ENCODE results near the gene FAM169A. TPM values are rescaled to one million over a fixed set of nuclear protein-coding genes. Genes with fewer than 3 reads are reported as not detected.
"Not testable (repeated sequence)": the region's sequence is repeated elsewhere in the genome, so short reads cannot be mapped to it uniquely, and the experiment has no call there.

Gene FAM169A, protein sequence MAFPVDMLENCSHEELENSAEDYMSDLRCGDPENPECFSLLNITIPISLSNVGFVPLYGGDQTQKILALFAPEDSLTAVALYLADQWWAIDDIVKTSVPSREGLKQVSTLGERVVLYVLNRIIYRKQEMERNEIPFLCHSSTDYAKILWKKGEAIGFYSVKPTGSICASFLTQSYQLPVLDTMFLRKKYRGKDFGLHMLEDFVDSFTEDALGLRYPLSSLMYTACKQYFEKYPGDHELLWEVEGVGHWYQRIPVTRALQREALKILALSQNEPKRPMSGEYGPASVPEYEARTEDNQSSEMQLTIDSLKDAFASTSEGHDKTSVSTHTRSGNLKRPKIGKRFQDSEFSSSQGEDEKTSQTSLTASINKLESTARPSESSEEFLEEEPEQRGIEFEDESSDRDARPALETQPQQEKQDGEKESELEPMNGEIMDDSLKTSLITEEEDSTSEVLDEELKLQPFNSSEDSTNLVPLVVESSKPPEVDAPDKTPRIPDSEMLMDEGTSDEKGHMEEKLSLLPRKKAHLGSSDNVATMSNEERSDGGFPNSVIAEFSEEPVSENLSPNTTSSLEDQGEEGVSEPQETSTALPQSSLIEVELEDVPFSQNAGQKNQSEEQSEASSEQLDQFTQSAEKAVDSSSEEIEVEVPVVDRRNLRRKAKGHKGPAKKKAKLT
- polyA plus RNA-seq (ENCODE audit: insufficient read length in 4 of 4) = 10 to 100 TPM; 17.0 to 21.9 (median 18.9) TPM

DNA sequence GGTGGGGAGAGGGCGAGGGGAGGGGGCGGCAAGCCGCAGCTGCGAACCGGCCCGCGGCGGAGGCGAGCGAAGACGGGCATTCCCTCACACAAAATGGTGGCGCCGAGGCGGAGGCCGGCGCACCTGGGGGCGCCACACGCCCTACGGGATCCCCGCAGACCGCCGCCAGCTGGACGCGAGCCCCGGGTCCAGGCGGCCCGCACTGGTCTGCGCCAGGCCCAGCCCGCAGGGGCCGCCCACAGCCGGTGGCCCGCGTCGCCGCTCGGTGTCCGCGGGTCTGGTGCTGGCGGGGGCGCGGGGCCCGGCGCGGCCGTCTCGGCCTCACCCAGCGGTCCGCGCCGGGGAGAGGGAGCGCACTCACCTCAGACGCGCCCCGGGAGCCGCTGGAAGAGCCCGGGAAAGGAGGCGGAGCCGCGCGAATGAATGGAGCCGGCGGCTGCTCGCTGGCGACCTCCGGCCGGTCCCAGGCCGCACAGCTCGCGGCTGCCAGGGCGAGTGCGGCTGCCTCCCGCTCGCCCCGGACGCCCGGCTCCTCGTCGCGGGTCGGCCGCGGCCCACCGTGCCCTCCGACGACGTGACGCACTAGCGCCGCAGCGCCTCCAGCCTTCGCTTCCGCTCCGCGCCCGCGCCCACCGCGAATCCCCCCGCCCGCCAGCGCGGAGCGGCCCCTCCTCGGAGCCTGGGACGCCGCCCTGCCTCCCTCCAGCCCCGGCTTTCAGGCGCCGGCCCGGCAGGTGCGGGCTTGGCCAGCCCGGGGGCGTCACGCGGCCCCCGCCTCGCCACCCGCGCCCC, at the start of gene FAM169A:
TSS of gene FAM169A (minus strand) at position 584 of the 792 bp plus-strand sequence. CDS start 24,711 bp downstream, outside the sequence.
- DNase-seq (ENCODE audit: low read depth in 4 of 4, low spot score in 3 of 4) = no peak

DNA sequence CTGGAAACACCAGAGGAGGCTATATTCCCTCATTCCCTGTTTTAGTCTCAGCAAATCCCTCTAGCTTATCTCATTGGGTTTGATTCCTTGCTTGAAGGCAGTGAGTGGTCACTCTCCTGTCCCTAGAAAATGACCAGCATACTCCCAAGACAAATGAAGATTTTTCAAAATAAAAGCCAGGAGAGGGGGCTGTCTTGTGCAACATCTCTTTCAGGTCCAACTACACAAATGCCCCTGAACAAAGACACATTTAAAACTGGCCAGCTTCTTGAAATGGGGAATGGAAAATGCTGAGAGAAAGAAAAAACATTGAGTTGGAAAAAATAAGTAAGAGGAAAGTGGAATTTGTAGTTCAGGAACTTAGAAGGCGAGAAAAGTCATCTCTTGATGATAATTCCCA, 49.3 kb upstream of the FAM169A start:
- no peak for DNase-seq (ENCODE audit: low read depth in 4 of 4, low spot score in 3 of 4)

DNA sequence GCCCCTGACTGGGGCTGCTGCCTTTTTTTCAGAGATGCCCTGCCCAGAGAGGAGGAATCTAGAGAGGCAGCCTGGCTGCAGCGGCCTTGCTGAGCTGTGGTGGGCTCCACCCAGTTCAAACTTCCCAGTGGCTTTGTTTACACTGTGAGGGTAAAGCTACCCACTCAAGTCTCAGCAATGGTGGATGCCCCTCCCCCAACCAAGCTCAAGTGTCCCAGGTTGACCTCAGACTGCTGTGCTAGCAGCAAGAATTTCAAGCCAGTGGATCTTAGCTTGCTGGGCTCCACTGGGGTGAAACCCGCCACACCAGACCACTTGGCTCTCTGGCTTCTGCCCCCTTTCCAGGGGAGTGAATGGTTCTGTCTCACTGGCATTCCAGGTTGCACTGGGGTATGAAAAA, 45.2 kb upstream of the FAM169A start:
- not testable (repeated sequence) for DNase-seq (ENCODE audit: low read depth in 4 of 4, low spot score in 3 of 4)

DNA sequence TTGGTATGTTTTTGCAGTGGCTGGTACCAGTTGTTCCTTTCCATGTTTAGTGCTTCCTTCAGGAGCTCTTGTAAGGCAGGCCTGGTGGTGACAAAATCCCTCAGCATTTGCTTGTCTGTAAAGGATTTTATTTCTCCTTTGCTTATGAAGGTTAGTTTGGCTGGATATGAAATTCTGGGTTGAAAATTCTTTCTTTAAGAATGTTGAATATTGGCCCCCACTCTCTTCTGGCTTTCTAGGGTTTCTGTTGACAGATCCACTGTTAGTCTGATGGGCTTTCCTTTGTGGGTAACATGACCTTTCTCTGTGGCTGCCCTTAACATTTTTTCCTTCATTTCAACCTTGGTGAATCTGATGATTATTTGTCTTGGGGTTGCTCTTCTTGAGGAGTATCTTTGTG, 43.7 kb upstream of the FAM169A start:
- DNase-seq (ENCODE audit: low read depth in 4 of 4, low spot score in 3 of 4) = not testable (repeated sequence)

DNA sequence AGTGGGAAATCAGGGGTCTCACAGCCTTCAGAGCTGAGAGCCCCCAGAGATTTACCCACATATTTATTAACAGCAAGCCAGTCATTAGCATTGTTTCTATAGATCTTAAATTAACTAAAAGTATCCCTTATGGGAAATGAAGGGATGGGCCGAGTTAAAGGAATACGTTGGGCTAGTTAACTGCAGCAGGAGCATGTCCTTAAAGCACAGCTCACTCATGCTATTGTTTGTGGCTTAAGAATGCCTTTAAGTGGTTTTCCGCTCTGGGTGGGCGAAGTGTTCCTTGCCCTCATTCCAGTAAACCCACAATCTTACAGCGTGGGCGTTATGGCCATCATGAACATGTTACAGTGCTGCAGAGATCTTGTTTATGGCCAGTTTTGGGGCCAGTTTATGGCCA, 42.0 kb upstream of the FAM169A start:
- not testable (repeated sequence) for DNase-seq (ENCODE audit: low read depth in 4 of 4, low spot score in 3 of 4)

DNA sequence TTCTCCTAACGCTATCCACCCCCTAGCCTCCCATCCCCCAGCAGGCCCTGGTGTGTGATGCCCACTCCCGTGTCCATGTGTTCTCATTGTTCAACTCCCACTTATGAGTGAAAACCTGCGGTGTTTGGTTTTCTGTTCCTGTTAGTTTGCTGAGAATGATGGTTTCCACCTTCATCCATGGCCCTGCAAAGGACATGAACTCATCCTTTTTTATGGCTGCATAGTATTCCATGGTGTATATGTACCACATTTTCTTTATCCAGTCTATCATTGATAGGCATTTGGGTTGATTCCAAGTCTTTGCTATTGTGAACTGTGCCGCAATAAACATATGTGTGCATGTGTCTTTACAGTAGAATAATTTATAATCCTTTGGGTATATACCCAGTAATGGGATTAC, 38.5 kb upstream of the FAM169A start:
- DNase-seq (ENCODE audit: low read depth in 4 of 4, low spot score in 3 of 4) = not testable (repeated sequence)

DNA sequence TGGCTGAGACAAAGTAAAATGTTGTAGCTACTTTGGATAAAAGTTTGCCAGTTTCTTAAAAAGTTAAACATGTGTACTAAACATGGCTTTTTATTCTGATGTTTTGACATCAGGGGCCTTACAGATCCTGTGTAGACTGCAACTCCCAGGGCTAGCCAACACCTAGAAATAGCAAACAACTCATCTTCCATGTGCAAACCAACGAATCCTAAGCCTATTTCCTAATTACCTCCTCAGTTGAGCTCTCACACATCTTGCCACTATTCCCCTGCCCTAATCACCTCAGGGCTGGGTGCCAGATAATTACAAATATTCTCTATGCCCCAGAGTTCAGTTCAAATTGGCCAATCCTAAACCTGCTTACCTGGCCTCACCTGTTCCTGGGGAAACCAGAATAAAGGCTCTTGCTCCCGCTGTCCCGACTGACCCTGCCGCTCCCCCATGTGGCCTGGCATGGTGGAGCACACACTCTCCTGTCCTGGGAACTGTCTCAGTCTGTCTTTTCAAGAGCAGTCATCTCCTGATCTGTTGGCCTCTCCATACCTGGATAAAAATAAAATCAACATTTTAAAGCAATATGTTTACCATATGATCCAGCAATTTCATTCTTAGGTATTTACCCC, 37.1 kb upstream of the FAM169A start:
- peak in 1 of 4 donors; percentile 16 for DNase-seq (ENCODE audit: low read depth in 4 of 4, low spot score in 3 of 4)

DNA sequence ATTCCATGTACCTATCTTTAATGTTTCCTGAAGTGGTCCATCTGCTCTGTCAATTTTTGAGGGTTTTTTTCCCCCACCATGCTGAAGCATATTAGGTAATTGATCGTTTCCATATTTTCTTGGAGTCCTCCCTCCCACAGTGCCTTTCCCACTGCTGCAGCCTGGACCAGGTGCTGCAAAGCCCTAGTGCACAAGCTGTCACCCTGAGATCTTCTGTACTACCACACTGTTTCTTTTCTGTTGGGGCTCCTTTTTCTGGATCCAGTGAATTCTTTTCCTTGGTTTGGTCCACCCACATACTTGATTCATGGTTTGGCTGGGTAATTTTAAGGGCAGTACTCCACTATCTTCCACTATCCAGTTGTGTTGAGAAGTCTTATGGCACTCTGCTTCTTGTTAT, 30.9 kb upstream of the FAM169A start:
- DNase-seq (ENCODE audit: low read depth in 4 of 4, low spot score in 3 of 4) = no peak

DNA sequence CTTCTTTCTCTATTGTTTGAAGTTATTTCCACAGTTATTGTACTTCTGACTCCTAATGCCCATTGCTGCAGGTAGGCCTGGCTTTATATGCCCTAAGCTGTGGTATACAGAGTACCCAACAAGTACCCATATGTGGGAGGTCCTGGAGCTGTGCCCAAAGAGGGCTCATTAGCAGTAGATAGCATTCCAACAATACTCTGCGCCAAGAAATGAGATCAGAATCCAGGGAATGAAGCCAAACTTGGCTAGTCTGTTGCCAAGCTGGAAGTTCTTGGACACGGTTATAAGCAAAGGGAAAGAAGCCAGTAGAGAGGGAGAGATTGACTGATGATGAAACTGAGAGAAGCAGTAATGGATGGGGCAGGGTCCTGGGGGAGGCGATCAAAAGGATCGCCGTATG, 29.7 kb upstream of the FAM169A start:
- DNase-seq (ENCODE audit: low read depth in 4 of 4, low spot score in 3 of 4) = no peak

DNA sequence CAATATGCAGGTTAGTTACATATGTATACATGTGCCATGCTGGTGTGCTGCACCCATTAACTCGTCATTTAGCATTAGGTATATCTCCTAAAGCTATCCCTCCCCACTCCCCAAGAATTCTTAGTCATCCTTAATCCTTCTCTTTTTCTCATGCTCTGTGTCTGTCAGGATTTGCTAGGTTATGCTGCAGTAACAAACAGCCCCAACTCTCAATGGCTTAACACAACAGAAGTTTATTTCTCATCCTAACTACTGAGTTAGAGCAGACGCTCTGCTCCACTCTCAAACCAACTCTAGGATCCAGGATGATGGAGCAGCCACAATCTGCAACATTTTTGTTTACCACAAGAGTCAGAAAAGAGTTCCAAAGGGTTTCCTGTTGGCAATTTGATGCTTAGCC, 28.2 kb upstream of the FAM169A start:
- no peak for DNase-seq (ENCODE audit: low read depth in 4 of 4, low spot score in 3 of 4)

DNA sequence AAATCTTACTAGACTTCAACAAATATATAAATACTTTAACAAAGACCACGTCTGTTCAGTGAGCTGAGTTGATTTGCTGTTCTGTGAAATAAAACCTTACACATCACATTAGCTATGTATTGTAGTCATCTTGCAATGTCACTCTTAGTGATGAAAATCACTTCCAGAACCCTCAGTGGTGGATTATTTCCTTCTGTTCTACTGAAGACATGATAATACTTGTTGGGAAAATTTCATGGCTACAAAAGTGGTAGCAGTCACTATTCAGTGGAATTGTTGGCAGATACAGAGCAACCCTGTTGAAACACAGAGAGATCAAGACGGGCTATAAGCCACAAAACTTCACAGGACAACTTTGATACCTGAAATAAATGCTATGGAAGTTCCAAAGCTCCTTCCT, 26.7 kb upstream of the FAM169A start:
- no peak for DNase-seq (ENCODE audit: low read depth in 4 of 4, low spot score in 3 of 4)

DNA sequence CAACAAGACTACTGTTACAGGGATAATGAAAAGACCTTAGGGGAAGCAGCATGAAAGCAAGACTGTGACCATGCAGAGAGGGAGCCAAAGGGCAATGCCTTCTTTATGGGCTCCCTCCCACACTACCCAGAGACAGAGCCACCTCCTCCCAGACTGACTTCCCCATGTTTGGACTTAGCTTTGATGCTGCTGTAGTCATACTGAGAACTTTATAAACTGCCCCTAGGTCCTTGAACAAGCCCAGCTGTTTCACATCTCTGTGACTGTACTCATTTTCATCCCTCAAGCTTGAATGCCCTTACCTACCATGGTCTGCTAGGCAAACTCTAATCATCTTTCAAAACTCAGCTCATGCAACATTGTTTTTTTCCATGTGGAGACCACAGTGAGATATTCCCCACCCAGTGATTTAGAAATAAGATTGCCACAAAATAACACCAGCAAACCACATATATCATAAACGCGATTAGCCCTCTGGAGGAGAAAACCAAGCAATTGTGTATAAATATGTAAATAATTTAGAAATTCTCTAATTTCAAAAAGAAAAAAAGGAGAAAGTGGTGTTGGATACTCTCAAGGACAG, 23.4 kb upstream of the FAM169A start:
- DNase-seq (ENCODE audit: low read depth in 4 of 4, low spot score in 3 of 4) = no peak

DNA sequence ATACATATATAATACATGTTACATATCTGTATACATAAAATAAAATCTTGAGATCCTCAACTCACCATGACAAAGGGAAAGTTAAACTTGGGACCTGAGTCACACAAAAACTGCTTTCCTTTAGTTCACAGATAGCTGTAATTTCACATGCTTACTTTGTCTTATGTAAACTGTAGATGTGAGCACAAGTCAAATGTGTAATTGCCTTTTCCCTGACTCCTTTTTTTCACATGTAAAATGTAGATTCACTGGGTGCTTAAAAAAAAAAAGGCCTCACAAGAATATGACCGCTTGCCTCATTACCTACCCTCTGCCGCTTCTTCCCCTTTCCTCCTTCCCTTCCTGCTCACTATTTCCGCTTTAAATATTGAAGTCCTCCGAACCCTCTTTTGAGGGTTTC, 21.9 kb upstream of the FAM169A start:
- DNase-seq (ENCODE audit: low read depth in 4 of 4, low spot score in 3 of 4) = no peak

DNA sequence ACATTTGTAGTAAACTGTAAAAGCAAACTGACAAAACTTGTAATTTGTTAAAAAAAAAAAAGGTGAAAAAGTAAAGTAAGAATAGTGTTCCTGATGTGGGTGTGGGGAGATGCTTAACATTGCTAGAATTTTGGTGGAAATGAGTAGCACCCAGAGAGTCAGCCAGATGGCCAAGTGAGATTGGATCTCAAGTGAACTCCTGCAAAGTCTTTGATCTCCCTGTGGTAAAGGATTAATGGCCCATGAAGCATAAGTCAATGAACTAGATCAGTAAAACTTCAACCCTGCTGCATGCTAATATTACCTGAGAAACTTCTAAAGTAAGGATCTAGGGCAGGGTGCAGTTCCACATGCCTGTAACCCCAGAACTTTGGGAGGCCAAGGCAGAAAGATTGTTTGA, 19.0 kb upstream of the FAM169A start:
- no peak for DNase-seq (ENCODE audit: low read depth in 4 of 4, low spot score in 3 of 4)

DNA sequence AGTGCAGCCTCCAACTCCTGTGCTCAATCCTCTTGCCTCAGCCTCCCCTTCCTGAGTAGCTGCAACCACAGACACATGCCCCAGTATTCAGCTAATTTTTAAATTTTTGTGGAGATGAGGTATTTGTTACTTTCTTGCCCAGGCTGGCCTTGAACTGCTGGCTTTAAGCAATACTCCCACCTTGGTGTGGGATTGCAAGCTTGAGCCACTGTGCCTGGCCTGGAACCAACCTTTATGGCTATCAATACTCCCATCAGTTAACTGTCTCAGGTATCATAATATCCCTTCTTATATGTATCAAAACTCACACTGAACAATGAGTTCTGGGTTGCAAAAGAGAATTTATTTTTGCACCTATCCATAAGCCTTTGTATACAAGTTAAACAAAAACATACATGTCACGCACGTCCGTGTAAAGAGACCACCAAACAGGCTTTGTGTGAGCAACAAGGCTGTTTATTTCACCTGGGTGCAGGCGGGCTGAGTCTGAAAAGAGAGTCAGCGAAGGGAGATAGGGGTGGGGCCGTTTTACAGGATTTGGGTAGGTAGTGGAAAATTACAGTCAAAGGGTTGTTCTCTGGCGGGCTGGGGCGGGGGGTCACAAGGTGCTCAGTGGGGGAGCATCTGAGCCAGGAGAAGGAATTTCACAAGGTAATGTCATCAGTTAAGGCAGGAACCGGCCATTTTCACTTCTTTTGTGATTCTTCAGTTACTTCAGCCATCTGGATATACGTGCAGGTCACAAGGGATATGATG, 16.4 kb upstream of the FAM169A start:
- not testable (repeated sequence) for DNase-seq (ENCODE audit: low read depth in 4 of 4, low spot score in 3 of 4)

DNA sequence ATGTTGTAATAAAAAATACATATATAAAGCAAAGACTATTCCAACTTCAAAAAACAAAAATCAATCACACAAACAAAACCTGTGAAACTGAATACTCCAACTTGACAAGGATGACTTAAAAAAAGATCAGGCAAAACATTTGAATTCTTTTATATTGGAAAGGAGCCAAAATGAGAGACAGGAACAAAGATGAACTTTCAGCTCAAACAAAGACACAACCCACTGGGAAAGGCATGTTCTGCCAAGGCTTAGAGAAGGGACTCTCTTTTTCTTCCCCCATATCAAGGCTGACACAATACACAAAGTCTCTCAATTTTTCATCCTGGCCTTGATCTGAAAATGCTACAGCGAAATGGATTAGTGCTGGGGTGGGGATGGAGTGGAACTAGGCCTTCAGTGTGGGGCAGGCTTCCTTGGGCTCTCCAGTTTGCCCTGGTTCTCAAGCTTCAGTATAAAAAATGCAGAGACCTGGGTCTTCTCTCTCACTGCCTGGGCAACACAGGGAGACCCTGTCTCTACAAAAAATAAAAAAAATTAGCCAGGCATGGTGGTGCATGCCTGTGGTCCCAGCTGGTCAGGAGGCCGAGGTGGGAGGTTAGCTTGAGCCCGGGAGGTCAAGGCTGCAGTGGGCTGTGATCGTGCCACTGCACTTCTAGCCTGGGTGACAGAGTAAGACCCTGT, 11.6 kb upstream of the FAM169A start:
- DNase-seq (ENCODE audit: low read depth in 4 of 4, low spot score in 3 of 4) = no peak

DNA sequence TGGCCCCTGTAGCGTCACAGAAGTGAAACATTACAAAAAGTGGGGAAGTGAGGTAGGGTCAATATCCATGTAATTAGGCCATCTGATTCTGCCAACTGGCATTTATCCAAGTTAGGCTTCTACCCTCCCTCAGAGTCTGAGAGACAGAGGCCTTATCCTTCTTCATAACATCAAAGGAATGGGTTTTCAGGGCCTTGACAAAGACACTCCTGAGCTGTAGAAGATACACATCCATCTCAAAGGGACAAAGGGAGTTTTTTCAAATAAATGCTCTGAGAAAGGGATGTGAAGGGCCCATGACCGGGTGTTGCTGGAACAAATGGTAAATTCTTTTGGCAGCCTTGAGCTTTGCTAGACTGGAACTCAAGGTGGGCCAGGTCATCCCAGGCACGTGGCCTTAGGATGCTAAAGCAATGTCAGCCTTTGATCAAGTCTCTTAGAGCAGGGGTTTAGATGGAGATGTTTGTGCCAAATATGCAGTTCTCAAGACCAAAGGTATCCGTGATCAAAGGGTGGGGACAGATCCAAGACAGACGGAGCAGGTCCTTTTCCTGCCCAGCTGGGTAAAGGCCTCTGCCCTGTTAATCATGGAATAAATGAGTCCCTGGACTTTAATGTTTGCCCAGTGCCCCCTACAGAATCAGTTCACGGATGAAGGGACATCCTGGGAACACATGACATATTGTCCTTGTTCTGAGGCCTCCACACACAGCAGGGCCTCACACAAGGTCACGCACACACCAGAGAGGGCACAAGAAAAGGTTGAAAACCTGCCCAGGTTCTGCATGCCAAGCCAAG, 10.0 kb upstream of the FAM169A start:
- no peak for DNase-seq (ENCODE audit: low read depth in 4 of 4, low spot score in 3 of 4)

DNA sequence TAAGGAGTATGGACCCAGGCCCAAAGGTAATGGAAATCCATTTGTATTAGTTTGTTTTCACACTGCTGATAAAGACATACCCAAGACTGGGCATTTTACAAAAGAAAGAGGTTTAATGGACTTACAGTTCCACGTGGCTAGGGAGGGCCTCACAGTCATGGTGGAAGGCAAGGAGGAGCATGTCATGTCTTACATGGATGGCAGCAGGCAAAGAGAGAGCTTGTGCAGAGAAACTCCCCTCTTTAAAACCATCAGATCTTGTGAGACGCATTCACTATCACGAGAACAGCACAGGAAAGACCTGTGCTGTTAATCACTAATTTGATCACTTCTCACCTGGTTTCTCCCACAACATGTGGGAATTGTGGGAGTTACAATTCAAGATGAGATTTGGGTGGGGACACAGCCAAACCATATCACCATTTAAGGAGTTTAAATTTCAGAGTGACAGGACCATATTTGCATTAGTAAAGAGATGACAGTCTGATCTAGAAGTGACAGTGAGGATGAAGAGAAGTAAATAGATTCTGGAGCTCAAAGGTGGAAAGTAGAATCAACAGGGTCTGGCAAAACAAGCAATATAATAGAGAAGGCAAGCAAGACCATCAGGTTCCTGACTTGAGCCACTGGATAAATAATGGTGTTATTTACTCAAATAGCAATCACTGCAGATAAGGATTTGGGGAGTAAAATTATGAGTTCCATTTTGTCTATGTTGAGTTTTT, 7.5 kb upstream of the FAM169A start:
- no peak for DNase-seq (ENCODE audit: low read depth in 4 of 4, low spot score in 3 of 4)
